ENCODE data around the gene RPUSD3.

The RPUSD3 gene

GRCh38 chr3:9834520-9835380, 9.1 kb downstream of the RPUSD3 start:
- Histone ChIP-seq H3K9me3 (ENCODE audit: insufficient read depth, low read length) (no peaks in the 10 kb centered on the region), H3K36me3 (ENCODE audit: low read length) (no peaks in the 10 kb centered on the region; the same call in 1 of the 2 replicates)

DNA sequence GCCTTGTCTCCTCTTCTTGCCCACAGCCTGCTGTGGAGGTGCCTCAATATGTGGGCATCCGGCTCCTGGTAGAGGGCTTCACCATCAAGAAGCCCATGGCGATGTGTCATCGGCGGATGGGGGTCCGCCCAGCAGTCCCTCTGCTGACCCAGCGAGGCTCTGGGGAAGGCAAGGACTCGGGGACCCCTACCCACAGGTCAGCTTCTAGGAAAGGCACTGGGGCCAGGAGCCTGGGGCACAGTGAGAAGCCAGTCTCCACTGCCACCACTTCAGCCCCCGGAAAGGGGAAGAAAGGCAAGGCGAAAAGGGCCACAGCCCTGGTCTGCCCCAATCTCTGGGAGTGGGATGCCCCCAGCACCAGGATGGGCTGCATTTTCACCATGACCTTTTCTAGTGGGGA, 10.7 kb downstream of the RPUSD3 start:
- Histone ChIP-seq H3K27ac (ENCODE audit: low read depth, low read length) (no peak overlapping the region), H3K4me3 (ENCODE audit: insufficient read depth, low read length, poor library complexity, severe bottlenecking) (no peak overlapping the region), H3K27me3 (ENCODE audit: low read length) (no peaks in the 10 kb centered on the region), H3K9ac (ENCODE audit: low read length) (no peak overlapping the region), H3K36me3 (ENCODE audit: low read length) (no peaks in the 10 kb centered on the region; the same call in 1 of the 2 replicates), H3K9me3 (ENCODE audit: insufficient read depth, low read length) (no peaks in the 10 kb centered on the region), H3K4me2 (ENCODE audit: low read depth, low read length, poor library complexity, severe bottlenecking) (no peak overlapping the region), H3K79me2 (ENCODE audit: insufficient read depth, low read length) (no peaks in the 10 kb centered on the region), H2AFZ (ENCODE audit: low read depth, low read length, severe bottlenecking) (no peak overlapping the region), H3K9me2 (replicated peaks; ENCODE audit: insufficient read depth, low read length) (no peaks in the 10 kb centered on the region), H4K20me1 (ENCODE audit: low read depth, low read length) (no peaks in the 10 kb centered on the region), H3F3A (ENCODE audit: insufficient read depth) (0 out of 2 replicates have a peak, but pooled peaks cover 3% of the 10 kb centered on the region)
- TF ChIP-seq EZH2phosphoT487 (conservative IDR thresholded peaks at IDR 0.05; ENCODE audit: low read length), result no peak

More at GRCh38 chr3:9834520-9835380, 9.1 kb downstream of the RPUSD3 start:
- Histone ChIP-seq H3K4me2 (ENCODE audit: low read depth, low read length, poor library complexity, severe bottlenecking) (no peak overlapping the region), H3K4me3 (ENCODE audit: insufficient read depth, low read length, poor library complexity, severe bottlenecking) (no peak overlapping the region), H3K27ac (ENCODE audit: low read depth, low read length) (no peak overlapping the region), H3K9ac (ENCODE audit: low read length) (no peak overlapping the region), H3K79me2 (ENCODE audit: insufficient read depth, low read length) (no peaks in the 10 kb centered on the region), H4K20me1 (ENCODE audit: low read depth, low read length) (no peaks in the 10 kb centered on the region), H3K9me2 (replicated peaks; ENCODE audit: insufficient read depth, low read length) (no peaks in the 10 kb centered on the region), H2AFZ (ENCODE audit: low read depth, low read length, severe bottlenecking) (no peak overlapping the region), H3F3A (ENCODE audit: insufficient read depth) (0 out of 2 replicates have a peak, but pooled peaks cover 3% of the 10 kb centered on the region), H3K27me3 (ENCODE audit: low read length) (no peaks in the 10 kb centered on the region)
- no peak for TF ChIP-seq EZH2phosphoT487 (conservative IDR thresholded peaks at IDR 0.05; ENCODE audit: low read length)
- TF ChIP-seq CTCF (IDR thresholded peaks at IDR 0.05; ENCODE audit: insufficient read depth, low read length, poor library complexity, severe bottlenecking), result no peak

DNA sequence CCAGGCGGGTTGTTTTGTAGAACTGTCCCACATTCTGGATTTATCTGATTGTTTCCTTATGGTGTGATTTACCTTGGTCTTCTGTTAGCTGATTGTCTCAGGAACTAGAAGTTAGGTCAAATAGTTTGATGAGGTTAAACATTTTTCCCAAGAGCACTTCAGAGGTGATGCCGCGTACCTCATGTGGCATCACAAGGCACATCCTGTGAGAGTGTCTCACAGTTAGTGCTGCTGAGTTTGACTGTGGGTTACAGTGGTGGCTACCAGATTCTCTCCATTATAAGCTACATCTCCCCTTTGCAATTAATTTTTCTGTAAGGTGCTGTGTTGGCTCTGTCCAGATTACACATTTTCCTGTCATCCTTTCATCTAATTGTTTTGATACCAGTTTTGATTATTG, 12.6 kb downstream of the RPUSD3 start:
- Histone ChIP-seq H2AFZ (ENCODE audit: low read depth, low read length, severe bottlenecking) (no peak overlapping the region), H3K27ac (ENCODE audit: low read depth, low read length) (no peak overlapping the region), H3K9me2 (replicated peaks; ENCODE audit: insufficient read depth, low read length) (no peaks in the 10 kb centered on the region), H3K79me2 (ENCODE audit: insufficient read depth, low read length) (no peaks in the 10 kb centered on the region), H3K4me2 (ENCODE audit: low read depth, low read length, poor library complexity, severe bottlenecking) (no peak overlapping the region), H3K4me3 (ENCODE audit: insufficient read depth, low read length, poor library complexity, severe bottlenecking) (no peak overlapping the region), H3K9ac (ENCODE audit: low read length) (no peak overlapping the region), H4K20me1 (ENCODE audit: low read depth, low read length) (no peaks in the 10 kb centered on the region), H3K9me3 (ENCODE audit: insufficient read depth, low read length) (no peaks in the 10 kb centered on the region), H3K36me3 (ENCODE audit: low read length) (no peaks in the 10 kb centered on the region; the same call in 1 of the 2 replicates), H3K27me3 (ENCODE audit: low read length) (no peaks in the 10 kb centered on the region), H3F3A (ENCODE audit: insufficient read depth) (0 out of 2 replicates have a peak, but pooled peaks cover 3% of the 10 kb centered on the region)
- no peak for TF ChIP-seq EZH2phosphoT487 (conservative IDR thresholded peaks at IDR 0.05; ENCODE audit: low read length)
- no peak for TF ChIP-seq CTCF (IDR thresholded peaks at IDR 0.05; ENCODE audit: insufficient read depth, low read length, poor library complexity, severe bottlenecking)
